VCaP (cell line): Measurements from ENCODE around the gene CYP4F22.

Experiments used
- H3K27ac ChIP-seq: fragments of 450-650 bp; 2 replicates; pipeline ENCODE4 v1.5.1; 2017
- TF ChIP-seq, protein P1 (sequence below): fragments of 450-650 bp; conservative IDR thresholded peaks from 2 replicates; pipeline ENCODE4 v1.5.1; 2017; ENCODE audit warnings: mild to moderate bottlenecking, moderate library complexity

The CYP4F22 gene

DNA sequence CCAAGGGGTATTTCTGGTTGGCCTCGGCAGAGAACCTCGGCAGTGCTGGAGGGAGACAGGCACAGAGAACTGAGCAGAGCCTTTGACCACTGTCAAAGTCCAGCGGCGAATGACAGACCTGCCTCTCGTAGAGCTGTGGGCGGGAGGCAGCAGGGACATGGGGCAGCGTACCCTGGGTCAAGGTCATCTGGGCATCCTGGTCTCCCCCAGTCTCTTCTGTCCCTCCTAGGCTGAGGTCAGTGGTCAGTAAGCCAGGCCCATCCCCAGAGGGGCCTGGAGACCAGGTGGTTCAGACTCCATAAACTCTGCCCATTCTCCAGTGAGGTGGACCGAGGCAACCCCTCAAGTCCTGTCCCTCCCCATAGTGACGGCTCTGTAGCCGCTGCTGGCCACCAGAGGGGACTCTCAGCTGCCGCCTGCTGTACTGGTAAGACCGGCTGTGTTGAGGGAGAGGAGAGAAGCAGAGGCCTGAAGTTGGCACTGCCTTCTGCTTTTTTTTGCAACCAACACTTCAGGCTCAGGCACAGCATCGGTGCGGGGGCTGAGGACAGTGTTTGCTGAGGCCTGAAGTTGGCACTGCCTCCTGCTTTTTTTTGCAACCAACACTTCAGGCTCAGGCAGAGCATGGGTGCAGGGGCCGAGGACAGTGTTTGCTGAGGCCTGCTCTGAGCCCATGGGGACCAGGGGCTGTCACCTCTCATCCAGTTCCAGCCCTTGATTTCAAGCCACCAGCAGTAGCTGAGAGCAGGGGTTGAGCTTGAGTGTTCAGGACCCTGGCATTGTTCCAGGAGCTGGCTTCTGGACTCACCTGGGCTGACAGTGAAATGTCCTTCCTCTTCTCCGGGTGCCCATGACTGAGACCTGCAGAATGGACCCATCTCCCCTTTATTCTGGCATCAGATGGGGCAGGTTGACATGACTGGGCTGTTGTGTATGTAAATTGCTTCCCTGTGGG, 28.7 kb upstream of the CYP4F22 start, which contains the start of gene PGLYRP2:
Gene PGLYRP2 (minus strand): TSS at position 111 of the 955 bp plus-strand sequence. CDS start 130 bp downstream, outside the sequence.
- TF ChIP-seq, protein P1, sequence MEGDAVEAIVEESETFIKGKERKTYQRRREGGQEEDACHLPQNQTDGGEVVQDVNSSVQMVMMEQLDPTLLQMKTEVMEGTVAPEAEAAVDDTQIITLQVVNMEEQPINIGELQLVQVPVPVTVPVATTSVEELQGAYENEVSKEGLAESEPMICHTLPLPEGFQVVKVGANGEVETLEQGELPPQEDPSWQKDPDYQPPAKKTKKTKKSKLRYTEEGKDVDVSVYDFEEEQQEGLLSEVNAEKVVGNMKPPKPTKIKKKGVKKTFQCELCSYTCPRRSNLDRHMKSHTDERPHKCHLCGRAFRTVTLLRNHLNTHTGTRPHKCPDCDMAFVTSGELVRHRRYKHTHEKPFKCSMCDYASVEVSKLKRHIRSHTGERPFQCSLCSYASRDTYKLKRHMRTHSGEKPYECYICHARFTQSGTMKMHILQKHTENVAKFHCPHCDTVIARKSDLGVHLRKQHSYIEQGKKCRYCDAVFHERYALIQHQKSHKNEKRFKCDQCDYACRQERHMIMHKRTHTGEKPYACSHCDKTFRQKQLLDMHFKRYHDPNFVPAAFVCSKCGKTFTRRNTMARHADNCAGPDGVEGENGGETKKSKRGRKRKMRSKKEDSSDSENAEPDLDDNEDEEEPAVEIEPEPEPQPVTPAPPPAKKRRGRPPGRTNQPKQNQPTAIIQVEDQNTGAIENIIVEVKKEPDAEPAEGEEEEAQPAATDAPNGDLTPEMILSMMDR = peak; percentile 92

DNA sequence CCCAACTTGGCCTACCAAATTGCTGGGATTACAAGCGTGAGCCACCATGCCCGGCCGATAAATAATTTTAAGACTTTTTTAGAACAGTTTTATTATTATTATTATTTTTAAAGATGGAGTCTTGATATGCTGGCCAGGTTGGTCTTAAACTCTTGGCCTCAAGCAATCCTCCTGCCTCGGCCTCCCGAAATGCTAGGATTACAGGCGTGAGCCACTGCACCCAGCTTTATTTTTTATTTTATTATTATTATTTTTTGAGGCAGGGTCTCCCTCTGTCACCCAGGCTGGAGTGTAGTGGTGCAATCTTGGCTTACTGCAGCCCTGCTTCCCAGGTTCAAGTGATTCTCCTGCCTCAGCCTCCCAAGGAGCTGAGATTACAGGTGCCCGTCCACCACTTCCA, 27.3 kb upstream of the CYP4F22 start:
- H3K27ac ChIP-seq = peak overlapping the region; percentile 96

More for the DNA sequence above, 28.7 kb upstream of the CYP4F22 start, which contains the start of gene PGLYRP2:
- peak within 1 kb of the TSS; percentile 96 for H3K27ac ChIP-seq

DNA sequence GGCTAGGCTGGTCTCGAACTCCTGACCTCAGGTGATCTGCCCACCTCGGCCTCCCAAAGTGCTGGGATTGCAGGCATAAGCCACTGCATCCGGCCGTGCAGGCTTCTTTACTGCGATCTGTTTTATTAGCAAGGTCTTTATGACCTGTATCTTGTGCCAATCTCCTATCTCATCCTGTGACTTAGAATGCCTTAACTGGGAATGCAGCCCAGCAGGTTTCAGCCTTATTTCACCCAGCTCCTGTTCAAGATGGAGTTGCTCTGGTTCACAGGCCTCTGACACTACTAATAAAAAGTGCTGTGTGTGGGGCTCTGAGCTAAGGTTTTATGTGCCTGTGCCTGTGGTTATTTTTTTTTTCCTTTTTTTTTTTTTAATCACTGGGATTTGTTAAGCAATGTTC, 22.6 kb upstream of the CYP4F22 start:
- H3K27ac ChIP-seq = peak overlapping the region; percentile 78

DNA sequence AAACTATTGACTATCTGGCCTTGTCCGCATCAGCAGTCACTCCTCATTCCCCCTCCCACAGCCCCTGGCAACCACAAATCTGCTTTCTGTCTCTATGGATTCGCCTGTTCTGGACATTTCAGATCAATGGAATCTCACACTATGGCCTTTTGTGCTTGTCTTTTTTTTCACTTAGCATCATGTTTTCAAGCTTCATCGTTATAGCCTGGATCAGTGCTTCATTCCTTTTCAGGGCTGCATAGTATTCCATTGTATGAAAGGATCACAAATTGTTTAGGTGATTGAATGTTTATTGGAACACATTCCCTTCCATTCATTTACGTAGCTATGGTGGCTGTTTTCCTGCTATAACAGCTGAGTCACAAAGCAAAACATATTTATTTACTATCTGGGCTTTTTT, 21.3 kb upstream of the CYP4F22 start:
- TF ChIP-seq, protein P1 = no peak
- H3K27ac ChIP-seq = peak overlapping the region; percentile 78

DNA sequence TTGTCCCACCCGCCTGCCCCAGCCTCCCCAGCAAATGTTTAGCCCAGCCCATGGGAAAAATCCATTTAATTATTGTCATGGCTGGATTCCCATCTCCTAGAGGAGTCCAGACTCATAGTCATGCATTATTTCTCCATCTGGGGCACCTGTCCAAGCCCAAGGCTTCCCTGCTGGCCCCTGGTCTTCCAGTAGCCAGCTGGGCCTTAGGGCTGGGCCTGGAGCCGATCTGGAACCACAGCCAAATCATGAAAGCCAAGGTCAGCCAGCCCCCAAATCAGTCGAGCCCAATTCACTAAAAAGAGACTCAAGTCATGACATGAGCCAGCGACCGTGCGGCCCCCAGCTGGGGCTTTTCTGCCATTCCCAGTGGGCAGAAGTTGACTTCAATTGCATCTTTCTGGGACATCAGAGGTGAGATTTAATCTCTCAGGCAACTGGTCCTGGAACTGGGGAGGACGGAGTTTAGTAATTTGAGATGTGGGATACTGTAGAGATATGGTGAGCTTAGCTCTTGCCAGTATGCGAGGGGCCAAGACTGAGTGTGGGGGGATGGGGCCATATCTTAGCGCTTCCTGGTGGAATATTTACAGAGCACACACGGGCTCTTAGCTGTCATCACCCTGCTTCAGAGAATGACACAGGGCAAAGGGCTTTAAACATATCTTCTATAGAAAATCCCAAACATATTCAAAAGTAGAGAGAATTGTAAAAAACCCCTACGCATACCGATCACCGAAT, 19.7 kb upstream of the CYP4F22 start:
- H3K27ac ChIP-seq = peak overlapping the region; percentile 39
- TF ChIP-seq, protein P1 = no peak

DNA sequence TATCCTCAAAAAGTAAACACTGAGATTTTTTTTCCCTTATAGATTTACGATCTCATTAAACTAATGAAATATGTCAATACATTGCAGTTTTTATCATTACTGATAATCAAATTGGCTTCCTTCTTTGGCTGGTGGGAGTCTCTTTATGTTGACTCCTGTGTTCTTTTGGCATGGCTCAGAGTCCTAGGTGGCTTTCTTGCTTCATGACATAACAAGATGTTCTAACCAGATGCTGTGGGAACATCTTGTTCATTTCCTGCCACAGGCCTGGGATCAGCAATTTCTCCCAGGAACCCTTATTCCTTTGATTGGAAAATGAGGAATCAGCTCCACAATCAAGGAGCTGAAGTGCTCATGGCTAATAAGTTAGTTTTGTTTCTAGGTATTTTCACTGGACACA, 13.2 kb upstream of the CYP4F22 start:
- peak overlapping the region; percentile 87 for H3K27ac ChIP-seq
- TF ChIP-seq, protein P1 = no peak

DNA sequence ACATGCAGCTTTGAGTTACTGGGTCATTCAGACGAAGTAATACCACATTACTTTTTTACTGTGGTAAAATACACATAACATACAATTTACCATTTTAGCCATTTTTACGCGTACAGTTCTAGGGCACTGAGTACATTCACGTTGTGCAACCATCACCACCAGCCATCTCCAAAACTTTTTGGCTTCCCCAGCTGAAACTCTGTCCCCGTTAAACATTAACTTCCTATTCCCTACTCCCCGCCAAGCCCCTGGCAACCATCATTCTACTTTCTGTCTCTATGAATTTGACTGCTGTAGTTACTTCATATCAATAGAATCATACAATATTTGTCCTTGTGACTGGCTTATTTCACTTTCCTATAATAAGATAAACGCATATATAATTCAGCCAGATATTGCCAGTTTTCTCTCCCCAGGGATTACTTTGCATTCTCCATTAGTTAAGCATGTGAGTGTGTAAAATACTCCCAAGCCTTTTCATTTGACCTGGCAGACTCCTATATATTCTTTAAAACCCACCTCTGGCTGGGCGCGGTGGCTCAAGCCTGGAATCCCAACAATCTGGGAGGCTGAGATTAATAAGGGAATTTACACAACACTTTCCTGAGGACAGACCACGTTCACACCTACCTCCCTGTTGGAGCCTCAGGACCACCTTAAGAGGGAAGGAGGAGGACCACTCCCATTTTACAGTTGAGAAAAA, 10.0 kb upstream of the CYP4F22 start:
- H3K27ac ChIP-seq = peak overlapping the region; percentile 87
- TF ChIP-seq, protein P1 = no peak

DNA sequence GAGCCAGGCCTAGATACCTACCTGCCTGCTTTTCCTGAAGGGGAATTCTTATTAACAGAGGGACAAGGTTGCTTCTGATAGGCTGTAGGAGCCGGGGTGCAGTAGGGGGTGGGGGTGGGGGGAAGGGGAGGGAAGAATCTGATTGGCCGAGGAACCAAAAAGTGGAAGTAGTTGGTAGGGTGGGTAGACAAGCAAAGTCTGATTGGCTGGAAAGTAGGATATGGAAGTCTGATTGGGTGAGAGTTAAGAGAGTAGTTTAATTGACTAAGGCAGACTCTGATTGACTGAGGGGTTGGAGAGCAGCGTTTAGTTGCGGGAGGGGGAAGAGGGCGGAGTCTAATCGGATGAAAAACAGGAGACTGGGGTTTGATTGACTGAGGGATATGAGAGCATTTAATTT, 9.4 kb upstream of the CYP4F22 start:
- peak overlapping the region; percentile 87 for H3K27ac ChIP-seq
- TF ChIP-seq, protein P1 = no peak
